Ishikawa (cell line): ENCODE results near the gene SP7.

Experiments used
- CEBPB ChIP-seq: IDR thresholded peaks from 2 replicates; pipeline ENCODE4 v1.6.1; 2012
- CREB1 ChIP-seq: IDR thresholded peaks from 2 replicates; pipeline ENCODE4 v1.6.1; 2012; ENCODE audit warnings: low read depth
- EGR1 ChIP-seq: IDR thresholded peaks from 2 replicates; pipeline ENCODE4 v1.6.1; 2012
- EP300 ChIP-seq: IDR thresholded peaks from 2 replicates; pipeline ENCODE4 v1.6.1; 2012; ENCODE audit warnings: borderline replicate concordance
- FOXM1 ChIP-seq: IDR thresholded peaks from 2 replicates; pipeline ENCODE4 v1.6.1; 2012; ENCODE audit warnings: low read depth, borderline replicate concordance
- MAX ChIP-seq: IDR thresholded peaks from 2 replicates; pipeline ENCODE4 v1.6.1; 2012
- NFIC ChIP-seq: IDR thresholded peaks from 2 replicates; pipeline ENCODE4 v1.6.1; 2012
- RAD21 ChIP-seq: IDR thresholded peaks from 2 replicates; pipeline ENCODE4 v1.6.1; 2012; ENCODE audit warnings: low read depth
- REST ChIP-seq: IDR thresholded peaks from 2 replicates; pipeline ENCODE4 v1.6.1; 2012; ENCODE audit warnings: low read depth, mild to moderate bottlenecking
- TAF1 ChIP-seq: IDR thresholded peaks from 2 replicates; pipeline ENCODE4 v1.6.1; 2012; ENCODE audit warnings: low read depth, mild to moderate bottlenecking
- TCF12 ChIP-seq: IDR thresholded peaks from 2 replicates; pipeline ENCODE4 v1.6.1; 2012; ENCODE audit warnings: low read depth
- TEAD4 ChIP-seq: IDR thresholded peaks from 2 replicates; pipeline ENCODE4 v1.6.1; 2012
- USF1 ChIP-seq: IDR thresholded peaks from 2 replicates; pipeline ENCODE4 v1.6.1; 2012
- YY1 ChIP-seq: IDR thresholded peaks from 2 replicates; pipeline ENCODE4 v1.6.1; 2012; ENCODE audit warnings: low read depth
- ZBTB7A ChIP-seq: IDR thresholded peaks from 2 replicates; pipeline ENCODE4 v1.6.1; 2012; ENCODE audit warnings: low read depth

Gene SP7

GRCh38 chr12:53298164-53298563, 38.0 kb downstream of the SP7 start:
- TF ChIP-seq CEBPB, result peak; percentile 43; the same call in 1 of the 2 replicates
- no peak for TF ChIP-seq TEAD4

- no peak for TF ChIP-seq YY1
- TF ChIP-seq CREB1, result no peak
- TF ChIP-seq TAF1, result no peak
- TF ChIP-seq MAX, result no peak
- TF ChIP-seq REST, result no peak
- TF ChIP-seq EP300, result no peak
- TF ChIP-seq CEBPB, result no peak
- no peak for TF ChIP-seq NFIC
- TF ChIP-seq USF1, result no peak
- no peak for TF ChIP-seq RAD21
- no peak for TF ChIP-seq FOXM1
These were observed 40.3 kb downstream of the SP7 start for GRCh38 chr12:53295891-53296219.

- TF ChIP-seq FOXM1 (no peak), CREB1 (no peak), YY1 (peak; percentile 97), TAF1 (peak; percentile 100), EGR1 (peak; percentile 9; the same call in 1 of the 2 replicates), RAD21 (peak; percentile 17; the same call in 1 of the 2 replicates), EP300 (peak; percentile 24; the same call in 1 of the 2 replicates), MAX (peak; percentile 89), ZBTB7A (no peak), NFIC (peak; percentile 20), CEBPB (no peak), TEAD4 (peak; percentile 5; the same call in 1 of the 2 replicates), TCF12 (peak; percentile 66; the same call in 1 of the 2 replicates), USF1 (0 out of 2 replicates have a peak, but pooled peaks have one; percentile 2), REST (0 out of 2 replicates have a peak, but pooled peaks have one; percentile 26)
These were observed 40.9 kb downstream of the SP7 start, which contains the start of gene PFDN5 for GRCh38 chr12:53295070-53295890. TSS of gene PFDN5 (plus strand) at chr12:53295542. CDS start at chr12:53295568, 26 bp downstream.

- no peak for TF ChIP-seq CREB1
- no peak for TF ChIP-seq EGR1
- no peak for TF ChIP-seq TAF1
- TF ChIP-seq YY1, result no peak
- TF ChIP-seq USF1, result no peak
- TF ChIP-seq FOXM1, result no peak
- TF ChIP-seq CEBPB, result no peak
- TF ChIP-seq RAD21, result no peak
- no peak for TF ChIP-seq TCF12
- no peak for TF ChIP-seq MAX
- TF ChIP-seq REST, result no peak
- no peak for TF ChIP-seq NFIC
These were observed 43.7 kb downstream of the SP7 start for GRCh38 chr12:53292426-53292825.
